Stomach (tissue), 9 donors: ENCODE data around the gene CIZ1. TPM values are rescaled to one million over a fixed set of nuclear protein-coding genes. Genes with fewer than 3 reads are reported as not detected.
A peak's percentile ranks its signal among the peaks of the same experiment; 100 is the strongest.

Experiments
- DNase-seq, 2 donors: peaks; one replicate each; pipeline versions ENCODE4 v3.0.0 to v3.0.0-alpha.2; 2013 to 2019
- H3K27ac ChIP-seq, 5 donors: fragments of 200-600 bp in 4 of 5; sonication (generic) in 4 of 5; one replicate each; pipeline ENCODE4 v1.5.1; 2013 to 2019; ENCODE audit warnings: mild to moderate bottlenecking in 1 of 5, moderate library complexity in 1 of 5
- H3K27me3 ChIP-seq, 3 donors: fragments of 200-600 bp; sonication (generic); one replicate each; pipeline ENCODE4 v1.5.1; 2017 to 2019; ENCODE audit warnings: mixed run types in 1 of 3
- H3K36me3 ChIP-seq, 4 donors: fragments of 200-600 bp; sonication (generic); 1 replicate in 3 of 4; 2 replicates in 1 of 4; pipeline ENCODE4 v1.5.1; 2016 to 2019
- H3K4me1 ChIP-seq, 4 donors: fragments of 200-600 bp; sonication (generic); one replicate each; pipeline ENCODE4 v1.5.1; 2016 to 2019
- H3K4me3 ChIP-seq, 4 donors: fragments of 200-600 bp; sonication (generic) in 3 of 4; one replicate each; pipeline ENCODE4 v1.5.1; 2016 to 2019; ENCODE audit warnings: mild to moderate bottlenecking in 1 of 4
- H3K9me3 ChIP-seq, 4 donors: fragments of 200-600 bp; sonication (generic); one replicate each; pipeline ENCODE4 v1.5.1; 2016 to 2019
- CTCF ChIP-seq, 7 experiments: fragments of 450-650 bp in 4 of 7; fragments of 200-600 bp in 3 of 7; sonication (generic) in 3 of 7; IDR thresholded peaks; one replicate each; pipeline ENCODE4 v1.5.1; 2016 to 2019; ENCODE audit warnings: antibody characterized with exemption in 7 of 7, control low read depth in 2 of 7, mild to moderate bottlenecking in 1 of 7
- EP300 ChIP-seq: sonication (generic); formaldehyde crosslinking; IDR thresholded peaks from one replicate; pipeline ENCODE4 v1.6.1; 2017; ENCODE audit warnings: antibody characterized with exemption
- POLR2A ChIP-seq, 4 donors: fragments of 450-650 bp; IDR thresholded peaks; one replicate each; pipeline ENCODE4 v1.6.1; 2016; ENCODE audit warnings: antibody characterized with exemption in 4 of 4, control low read depth in 2 of 4, mild to moderate bottlenecking in 1 of 4, moderate library complexity in 1 of 4
- POLR2AphosphoS5 ChIP-seq, 3 donors: sonication (generic); formaldehyde crosslinking; IDR thresholded peaks; one replicate each; pipeline ENCODE4 v1.6.1; 2016; ENCODE audit warnings: antibody characterized with exemption in 3 of 3
- WGBS, 5 donors: extraction: QIAGEN DNeasy Blood & Tissue Kit in 3 of 5; methylation state at CpG; one replicate each; pipeline versions ENCODE4 v1.1.5 to v1.1.7; 2013 to 2018; 5-methylcytosine and 5-hydroxymethylcytosine counted together
- intact Hi-C: fragments of 100-400 bp; cut with DNase I; formaldehyde crosslinking; loops from one replicate; pipeline ENCODE4 v1.15.1; 2023; ENCODE audit warnings: low total_unique reads
- polyA plus RNA-seq, 3 donors: library from polyadenylated mRNA; stranded (reverse); fragments of 200-250 nt; gene quantifications; one replicate each; pipeline ENCODE4 v1.2.3, GENCODE V29; 2013
- total RNA-seq, 5 donors: library from RNA; depleted of rRNA; stranded (reverse); fragments of >200 nt; gene quantifications; one replicate each; pipeline versions ENCODE4 v1.1.0 to v1.2.3, GENCODE V29; 2014 to 2016
- donor health status: healthy with polysubstance abuse.
- donor health status: Bipolar disorder and iron deficiency.
- donor health status: healthy.

Gene CIZ1
- total and polyA plus RNA-seq, 8 donors, result 15.2 to 217 (median 55.6) TPM

DNA sequence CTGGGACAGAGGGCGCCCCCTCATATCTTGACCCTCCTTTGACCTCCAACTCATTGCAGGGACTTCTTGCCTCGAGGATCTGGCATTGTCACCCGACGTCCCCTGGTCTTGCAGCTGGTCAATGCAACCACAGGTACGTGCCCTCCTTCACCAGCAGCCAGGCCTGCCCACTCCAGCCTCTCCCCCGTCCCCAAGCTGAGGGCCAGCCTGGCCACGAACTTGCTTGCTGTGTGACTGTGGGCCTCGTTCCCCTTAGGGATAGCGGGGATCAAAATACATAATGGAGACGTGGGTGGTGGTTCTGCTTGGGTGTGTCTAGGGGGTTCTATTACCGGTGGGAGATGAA lies 26.8 kb upstream of the CIZ1 start:
- Histone ChIP-seq H3K36me3 (peaks cover 0 to 5% (median 0%) of the 10 kb centered on the region in 4 donors), H3K4me1 (peaks cover 5 to 18% (median 14%) of the 10 kb centered on the region in 4 donors), H3K27me3 (no peaks in the 10 kb centered on the region), H3K4me3 (peak overlapping the region; percentile 33 to 45 (median 38)), H3K9me3 (no peaks in the 10 kb centered on the region), H3K27ac (peak overlapping the region in 3 of 5 donors; percentile 54 to 60 (median 59))
- WGBS, 5 donors, result 46 to 67% (median 56%) methylated on average over 10 to 11 of the region's 11 CpGs
- no peak for DNase-seq
- intact Hi-C loops, result no loop called here
- TF ChIP-seq EP300 (no peak), CTCF (IDR thresholded peaks at IDR 0.05) (no peak), POLR2AphosphoS5 (IDR thresholded peaks at IDR 0.05) (no peak), POLR2A (IDR thresholded peaks at IDR 0.05) (no peak)

DNA sequence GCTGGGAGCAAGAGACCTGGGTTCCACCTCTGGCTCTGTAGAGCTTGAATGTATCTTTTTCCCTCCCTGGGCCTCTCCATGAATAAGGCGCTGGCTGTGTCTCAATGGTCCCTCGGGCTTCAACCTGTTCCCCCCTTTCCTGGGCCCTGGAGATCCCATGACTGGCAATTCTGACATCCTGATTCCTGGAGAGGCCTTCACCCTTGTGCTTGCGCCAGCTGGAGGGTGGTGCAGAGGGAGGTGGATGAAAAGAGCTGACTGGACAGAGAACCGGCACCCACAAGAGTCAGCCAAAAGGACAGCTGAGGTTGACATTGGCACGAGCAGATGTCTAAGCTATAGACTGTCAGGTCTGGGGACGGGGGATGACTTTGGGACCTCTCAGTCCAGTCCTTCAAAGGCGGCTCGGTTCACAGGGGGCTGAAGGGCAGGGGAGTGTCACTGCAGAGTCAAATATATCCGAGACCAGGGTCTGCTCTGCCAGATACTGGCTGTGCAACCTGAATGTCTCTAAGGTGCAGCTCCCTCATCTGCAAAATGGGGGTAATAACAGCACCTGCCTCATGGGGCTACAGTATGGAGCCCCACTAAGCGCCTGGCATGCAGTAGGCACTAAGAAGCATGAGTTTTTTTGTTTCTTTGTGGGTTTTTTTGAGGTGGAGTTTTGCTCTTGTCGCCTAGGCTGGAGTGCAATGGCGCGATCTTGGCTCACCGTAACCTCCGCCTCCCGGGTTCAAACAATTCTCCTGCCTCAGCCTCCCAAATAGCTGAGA lies 25.6 kb upstream of the CIZ1 start:
- 78 to 85% (median 83%) methylated on average over 16 of the region's 16 CpGs for WGBS, 5 donors
- H3K27me3 ChIP-seq, result peaks cover 0 to 4% (median 0%) of the 10 kb centered on the region in 3 donors
- H3K4me1 ChIP-seq, result peaks cover 5 to 18% (median 14%) of the 10 kb centered on the region in 4 donors
- peaks cover 0 to under 1% (median 0%) of the 10 kb centered on the region in 4 donors for H3K36me3 ChIP-seq
- H3K27ac ChIP-seq, result peak overlapping the region in 1 of 5 donors; percentile 7
- intact Hi-C loops, result no loop called here
- DNase-seq, result no peak
- TF ChIP-seq POLR2AphosphoS5 (IDR thresholded peaks at IDR 0.05), result no peak
- TF ChIP-seq EP300, result no peak
- no peak for TF ChIP-seq POLR2A (IDR thresholded peaks at IDR 0.05)
- TF ChIP-seq CTCF (IDR thresholded peaks at IDR 0.05), result no peak
- no peak overlapping the region for H3K4me3 ChIP-seq
- H3K9me3 ChIP-seq, result no peaks in the 10 kb centered on the region

DNA sequence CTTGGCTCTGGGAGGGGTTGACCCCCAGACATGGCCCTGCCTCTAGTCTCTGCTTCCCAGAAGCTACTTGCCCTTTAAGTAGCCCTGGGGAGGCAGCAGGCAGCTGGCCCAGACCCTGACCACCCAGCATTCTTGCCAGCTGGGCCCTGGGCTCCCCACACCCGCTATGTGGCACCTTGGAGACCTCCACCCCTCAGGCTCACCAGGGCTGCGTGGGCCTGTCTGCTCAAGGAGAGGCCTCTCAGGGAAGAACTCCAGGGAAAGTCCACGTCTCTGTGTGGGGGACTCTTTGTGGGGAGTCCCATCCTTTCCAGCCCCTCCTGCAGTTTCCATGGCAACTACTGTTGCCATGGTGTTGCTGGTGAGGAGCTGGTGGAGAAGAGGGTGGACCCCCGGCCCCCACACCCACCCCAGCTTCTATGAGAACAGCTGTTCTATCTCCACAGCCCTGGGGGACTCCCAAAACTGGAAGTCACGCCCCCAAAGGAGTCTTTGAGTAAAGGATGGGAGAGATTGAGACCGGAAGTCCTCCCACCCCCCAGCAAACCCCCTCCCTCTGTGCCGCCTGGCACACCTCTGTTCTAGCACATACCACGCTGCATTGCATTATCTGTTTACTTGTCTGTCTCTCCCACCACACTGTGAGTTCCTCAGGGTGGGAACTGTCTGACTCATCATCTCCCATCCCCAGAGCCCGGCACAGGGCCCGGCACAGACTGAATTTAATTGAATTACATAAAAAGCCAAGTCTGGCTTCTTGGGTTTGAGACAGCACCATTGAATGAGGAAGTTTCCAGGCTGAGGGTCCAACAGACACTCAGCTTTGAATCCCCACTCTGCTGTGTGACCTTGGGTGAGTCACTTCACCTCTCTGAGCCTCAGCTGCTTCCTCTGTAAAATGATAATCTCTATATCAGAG lies 24.4 kb upstream of the CIZ1 start:
- intact Hi-C loops, result no loop called here

More for the DNA sequence above, 24.4 kb upstream of the CIZ1 start:
- TF ChIP-seq EP300, result no peak
- TF ChIP-seq POLR2AphosphoS5 (IDR thresholded peaks at IDR 0.05), result no peak
- TF ChIP-seq POLR2A (IDR thresholded peaks at IDR 0.05), result no peak
- no peak for TF ChIP-seq CTCF (IDR thresholded peaks at IDR 0.05)
- H3K27me3 ChIP-seq, result peaks cover 0 to 10% (median 0%) of the 10 kb centered on the region in 3 donors
- H3K27ac ChIP-seq, result peak overlapping the region in 4 of 5 donors; percentile 15 to 63 (median 50)
- no peak overlapping the region for H3K4me3 ChIP-seq
- 64 to 71% (median 66%) methylated on average over 8 to 10 of the region's 10 CpGs for WGBS, 5 donors
- DNase-seq, result peak in 1 of 2 donors; percentile 86
- peaks cover 5 to 18% (median 15%) of the 10 kb centered on the region in 4 donors for H3K4me1 ChIP-seq
- no peaks in the 10 kb centered on the region for H3K9me3 ChIP-seq
- H3K36me3 ChIP-seq, result no peaks in the 10 kb centered on the region
